HG02981 (cell line): Measurements from ENCODE around the gene CCSER2.
A peak's percentile ranks its signal among the peaks of the same experiment; 100 is the strongest.
"Not testable (repeated sequence)": the region's sequence is repeated elsewhere in the genome, so short reads cannot be mapped to it uniquely, and the experiment has no call there.

ENCODE experiments used
- ATAC-seq: cut with Tn5 transposase; IDR thresholded peaks from one replicate; pipeline ENCODE4 v1.9.1; 2021; ENCODE audit warnings: mild to moderate bottlenecking, moderate library complexity; ENCODE audit not compliant: unreplicated experiment

The CCSER2 gene

GRCh38 chr10:84328418-84329195 is at the start of gene CCSER2:
Gene CCSER2 (plus strand): TSS chr10:84328589. CDS start chr10:84371053, 42,464 bp downstream.
- peak; percentile 55 for ATAC-seq

GRCh38 chr10:84279876-84280475 is 48.4 kb upstream of the CCSER2 start:
- not testable (repeated sequence) for ATAC-seq

GRCh38 chr10:84286695-84287094 is 41.7 kb upstream of the CCSER2 start:
- ATAC-seq: no peak

- ATAC-seq: no peak
Observed at GRCh38 chr10:84288151-84288550, 40.2 kb upstream of the CCSER2 start.

GRCh38 chr10:84289521-84290200 is 38.7 kb upstream of the CCSER2 start:
- no peak for ATAC-seq

GRCh38 chr10:84290235-84290634 is 38.2 kb upstream of the CCSER2 start:
- ATAC-seq: no peak

GRCh38 chr10:84291384-84291783 is 37.0 kb upstream of the CCSER2 start:
- no peak for ATAC-seq

- ATAC-seq: peak; percentile 35
Observed at GRCh38 chr10:84292502-84292901, 35.9 kb upstream of the CCSER2 start.

GRCh38 chr10:84293171-84293570 is 35.2 kb upstream of the CCSER2 start:
- no peak for ATAC-seq

- no peak for ATAC-seq
Observed at GRCh38 chr10:84293574-84294016, 34.8 kb upstream of the CCSER2 start.

GRCh38 chr10:84294766-84295447 is 33.5 kb upstream of the CCSER2 start:
- ATAC-seq: peak; percentile 80

GRCh38 chr10:84296091-84296981 is 32.1 kb upstream of the CCSER2 start:
- ATAC-seq: no peak

- no peak for ATAC-seq
Observed at GRCh38 chr10:84298057-84298456, 30.3 kb upstream of the CCSER2 start.

GRCh38 chr10:84302223-84302622 is 26.2 kb upstream of the CCSER2 start:
- no peak for ATAC-seq

- no peak for ATAC-seq
Observed at GRCh38 chr10:84306751-84307384, 21.5 kb upstream of the CCSER2 start.

GRCh38 chr10:84308021-84308420 is 20.4 kb upstream of the CCSER2 start:
- ATAC-seq: no peak

- peak; percentile 53 for ATAC-seq
Observed at GRCh38 chr10:84308481-84309304, 19.7 kb upstream of the CCSER2 start.

- ATAC-seq: no peak
Observed at GRCh38 chr10:84310470-84310869, 17.9 kb upstream of the CCSER2 start.

- no peak for ATAC-seq
Observed at GRCh38 chr10:84311576-84311975, 16.8 kb upstream of the CCSER2 start.
